Embryonic facial prominence (tissue), 1 donor: Measurements from ENCODE around the gene CEACAM19.
"Not testable (repeated sequence)": the region's sequence is repeated elsewhere in the genome, so short reads cannot be mapped to it uniquely, and the experiment has no call there.

ENCODE experiments used
- DNase-seq: peaks from one replicate; pipeline ENCODE4 v3.0.0-alpha.2; 2016; ENCODE audit errors: extremely low spot score

The CEACAM19 gene

GRCh38 chr19:44671400-44671799 lies at the start of gene CEACAM19:
Gene CEACAM19, plus strand, starts transcription at chr19:44671482. Its CDS starts 450 bp downstream, at chr19:44671932.
- DNase-seq, result no peak

- DNase-seq, result no peak
Measured at GRCh38 chr19:44623080-44623479, 48.2 kb upstream of the CEACAM19 start.

GRCh38 chr19:44623626-44624025 lies 47.7 kb upstream of the CEACAM19 start:
- DNase-seq, result no peak

- DNase-seq, result no peak
Measured at GRCh38 chr19:44624840-44625354, 46.4 kb upstream of the CEACAM19 start.

- not testable (repeated sequence) for DNase-seq
Measured at GRCh38 chr19:44625637-44626036, 45.6 kb upstream of the CEACAM19 start.

GRCh38 chr19:44626048-44626624 lies 45.1 kb upstream of the CEACAM19 start:
- no peak for DNase-seq

- DNase-seq, result no peak
Measured at GRCh38 chr19:44627631-44628030, 43.7 kb upstream of the CEACAM19 start.

GRCh38 chr19:44628793-44629192 lies 42.5 kb upstream of the CEACAM19 start:
- DNase-seq, result no peak

- not testable (repeated sequence) for DNase-seq
Measured at GRCh38 chr19:44631611-44632010, 39.7 kb upstream of the CEACAM19 start.

GRCh38 chr19:44634058-44634457 lies 37.2 kb upstream of the CEACAM19 start:
- DNase-seq, result not testable (repeated sequence)

GRCh38 chr19:44634785-44635184 lies 36.5 kb upstream of the CEACAM19 start:
- no peak for DNase-seq

- no peak for DNase-seq
Measured at GRCh38 chr19:44635581-44636438, 35.5 kb upstream of the CEACAM19 start.

GRCh38 chr19:44636439-44637389 lies 34.6 kb upstream of the CEACAM19 start:
- no peak for DNase-seq

GRCh38 chr19:44637390-44637764 lies 33.9 kb upstream of the CEACAM19 start:
- DNase-seq, result no peak

- no peak for DNase-seq
Measured at GRCh38 chr19:44640518-44640917, 30.8 kb upstream of the CEACAM19 start.

GRCh38 chr19:44641501-44642265 lies 29.6 kb upstream of the CEACAM19 start:
- DNase-seq, result no peak

GRCh38 chr19:44642377-44642776 lies 28.9 kb upstream of the CEACAM19 start:
- no peak for DNase-seq

GRCh38 chr19:44643605-44644401 lies 27.5 kb upstream of the CEACAM19 start, which contains the start of gene PVR:
Gene PVR, plus strand, starts transcription at chr19:44643910. Its CDS starts 187 bp downstream, at chr19:44644097.
- DNase-seq, result peak; percentile 56

GRCh38 chr19:44644402-44645016 lies 26.8 kb upstream of the CEACAM19 start:
- peak; percentile 58 for DNase-seq
